NT2/D1 (cell line): ENCODE results near the gene ZNF576.
"Not testable (repeated sequence)": the region's sequence is repeated elsewhere in the genome, so short reads cannot be mapped to it uniquely, and the experiment has no call there.

ENCODE experiments used
- DNase-seq: peaks from one replicate; pipeline ENCODE4 v3.0.0-alpha.2; 2011; ENCODE audit warnings: low read depth, low spot score
- H3K27me3 ChIP-seq: 2 replicates; pipeline ENCODE4 v1.6.0; 2011; ENCODE audit warnings: mild to moderate bottlenecking; ENCODE audit not compliant: insufficient read length, insufficient read depth
- H3K36me3 ChIP-seq: 2 replicates; pipeline ENCODE4 v1.6.1; 2011; ENCODE audit warnings: mild to moderate bottlenecking, low read length, mixed read lengths; ENCODE audit not compliant: insufficient read depth, insufficient read length
- H3K4me1 ChIP-seq: 2 replicates; pipeline ENCODE4 v1.5.1; 2011; ENCODE audit not compliant: insufficient read depth, insufficient read length
- H3K4me3 ChIP-seq: 2 replicates; pipeline ENCODE4 v1.5.1; 2011; ENCODE audit warnings: low read depth; ENCODE audit not compliant: insufficient read length
- H3K9ac ChIP-seq: 2 replicates; pipeline ENCODE4 v1.6.0; 2011; ENCODE audit warnings: low read depth; ENCODE audit not compliant: insufficient read length
- H3K9me3 ChIP-seq: 2 replicates; pipeline ENCODE4 v1.5.1; 2011; ENCODE audit warnings: mild to moderate bottlenecking, low read length; ENCODE audit not compliant: insufficient read depth
- SUZ12 ChIP-seq: IDR thresholded peaks from 2 replicates; pipeline ENCODE4 v1.6.1; 2011; ENCODE audit not compliant: insufficient read length, insufficient read depth; ENCODE audit errors: extremely low read depth
- YY1 ChIP-seq: IDR thresholded peaks from 2 replicates; pipeline ENCODE4 v1.6.1; 2011; ENCODE audit not compliant: insufficient read length, insufficient read depth
- ZNF274 ChIP-seq: IDR thresholded peaks from 2 replicates; pipeline ENCODE4 v1.6.1; 2011; ENCODE audit warnings: mild to moderate bottlenecking, low read depth, low read length

Gene ZNF576

GRCh38 chr19:43648633-43649032, 52.2 kb downstream of the ZNF576 start:
- no peak for TF ChIP-seq YY1
- no peak for TF ChIP-seq ZNF274
- TF ChIP-seq SUZ12, result no peak
- Histone ChIP-seq H3K27me3 (no peaks in the 10 kb centered on the region), H3K4me1 (peaks cover 2% of the 10 kb centered on the region), H3K9ac (no peak overlapping the region), H3K36me3 (peaks cover 25% of the 10 kb centered on the region), H3K9me3 (peaks cover 15% of the 10 kb centered on the region; the same call in 1 of the 2 replicates), H3K4me3 (no peak overlapping the region)
- DNase-seq, result no peak

GRCh38 chr19:43649514-43649913, 53.1 kb downstream of the ZNF576 start:
- Histone ChIP-seq H3K4me1 (peaks cover 2% of the 10 kb centered on the region), H3K36me3 (peaks cover 27% of the 10 kb centered on the region), H3K9me3 (peaks cover 15% of the 10 kb centered on the region; the same call in 1 of the 2 replicates), H3K27me3 (no peaks in the 10 kb centered on the region), H3K9ac (no peak overlapping the region), H3K4me3 (no peak overlapping the region)
- DNase-seq, result no peak
- TF ChIP-seq ZNF274 (no peak), YY1 (no peak), SUZ12 (no peak)

GRCh38 chr19:43650276-43650675, 53.9 kb downstream of the ZNF576 start:
- DNase-seq, H3K4me1 ChIP-seq, H3K27me3 ChIP-seq, H3K4me3 ChIP-seq, H3K9ac ChIP-seq: not testable (repeated sequence)
- peaks cover 15% of the 10 kb centered on the region; the same call in 1 of the 2 replicates for H3K9me3 ChIP-seq
- peaks cover 33% of the 10 kb centered on the region for H3K36me3 ChIP-seq
